CD14-positive monocyte (primary cell): ENCODE data around the gene GDF2. TPM values are rescaled to one million over a fixed set of nuclear protein-coding genes. Genes with fewer than 3 reads are reported as not detected.

Experiments
- DNase-seq, 3 donors: peaks; one replicate each; pipeline ENCODE4 v3.0.0-alpha.2; 2011 to 2022
- H2AFZ ChIP-seq: 2 replicates; pipeline ENCODE4 v1.6.0; 2012; ENCODE audit warnings: mild to moderate bottlenecking, low read depth, low read length, inconsistent platforms; ENCODE audit not compliant: insufficient read depth, poor library complexity, severe bottlenecking
- H3K27ac ChIP-seq, 2 donors: 1 replicate in 1 of 2; 2 replicates in 1 of 2; pipeline ENCODE4 v1.5.1; 2012 to 2013; ENCODE audit warnings: low read length in 2 of 2, control low read depth in 1 of 2, inconsistent platforms in 1 of 2, low read depth in 1 of 2, mild to moderate bottlenecking in 1 of 2
- H3K27me3 ChIP-seq, 2 donors: one replicate each; pipeline versions ENCODE4 v1.6.0 to v1.6.1; 2011 to 2013; ENCODE audit warnings: low read length in 2 of 2; ENCODE audit not compliant: control insufficient read depth in 2 of 2, insufficient read depth in 2 of 2
- H3K36me3 ChIP-seq, 2 donors: replicated peaks in 1 of 2; 1 replicate in 1 of 2; 2 replicates in 1 of 2; pipeline versions ENCODE4 v1.5.1 to v1.6.1; 2012 to 2013; ENCODE audit warnings: low read length in 2 of 2, control low read depth in 1 of 2, inconsistent platforms in 1 of 2, mild to moderate bottlenecking in 1 of 2; ENCODE audit not compliant: insufficient read depth in 2 of 2, control insufficient read depth in 1 of 2
- H3K4me1 ChIP-seq, 2 donors: 1 replicate in 1 of 2; 2 replicates in 1 of 2; pipeline versions ENCODE4 v1.5.1 to v1.6.1; 2012 to 2013; ENCODE audit warnings: low read length in 2 of 2, control low read depth in 1 of 2, inconsistent platforms in 1 of 2, mild to moderate bottlenecking in 1 of 2, moderate library complexity in 1 of 2; ENCODE audit not compliant: insufficient read depth in 2 of 2, control insufficient read depth in 1 of 2
- H3K4me2 ChIP-seq: replicated peaks from 2 replicates; pipeline ENCODE3; 2012; ENCODE audit warnings: low read length, moderate library complexity, mild to moderate bottlenecking; ENCODE audit not compliant: poor library complexity, severe bottlenecking; ENCODE audit errors: extremely low read depth
- H3K4me3 ChIP-seq, 3 experiments: fragments of 200-600 bp in 1 of 3; sonication (generic) in 1 of 3; replicated peaks in 1 of 3; 1 replicate in 2 of 3; 2 replicates in 1 of 3; pipeline ENCODE4 v1.5.1; 2011 to 2013; ENCODE audit warnings: low read length in 3 of 3, mild to moderate bottlenecking in 3 of 3, control low read depth in 2 of 3, low read depth in 2 of 3, inconsistent platforms in 1 of 3, moderate library complexity in 1 of 3
- H3K79me2 ChIP-seq: 2 replicates; pipeline ENCODE4 v1.6.0; 2012; ENCODE audit warnings: mild to moderate bottlenecking, control low read depth, inconsistent platforms, low read length, moderate library complexity; ENCODE audit not compliant: insufficient read depth
- H3K9ac ChIP-seq: 2 replicates; pipeline ENCODE4 v1.6.0; 2017; ENCODE audit warnings: low read length, mild to moderate bottlenecking; ENCODE audit not compliant: insufficient read depth, poor library complexity, severe bottlenecking
- H3K9me3 ChIP-seq, 2 donors: replicated peaks in 1 of 2; 1 replicate in 1 of 2; 2 replicates in 1 of 2; pipeline versions ENCODE4 v1.5.1 to v1.6.1; 2012 to 2013; ENCODE audit warnings: low read length in 2 of 2, control low read depth in 1 of 2; ENCODE audit not compliant: control insufficient read depth in 1 of 2, insufficient read depth in 1 of 2
- H4K20me1 ChIP-seq: 2 replicates; pipeline ENCODE4 v1.6.0; 2012; ENCODE audit warnings: mild to moderate bottlenecking, low read length, control low read depth, moderate library complexity; ENCODE audit not compliant: insufficient read depth
- H3K27ac Mint-ChIP-seq, 7 donors: one replicate each; pipeline ENCODE4 v1.8.0; 2020; ENCODE audit warnings: mild to moderate bottlenecking in 7 of 7, mixed read lengths in 7 of 7, moderate library complexity in 6 of 7, inconsistent platforms in 2 of 7
- H3K27me3 Mint-ChIP-seq, 3 donors: one replicate each; pipeline ENCODE4 v1.8.0; 2021 to 2022; ENCODE audit warnings: low read depth in 3 of 3, mild to moderate bottlenecking in 3 of 3, mixed read lengths in 3 of 3, moderate library complexity in 3 of 3, inconsistent platforms in 1 of 3
- H3K36me3 Mint-ChIP-seq, 2 donors: one replicate each; pipeline ENCODE4 v1.8.0; 2020; ENCODE audit warnings: mixed read lengths in 2 of 2, inconsistent platforms in 1 of 2, mild to moderate bottlenecking in 1 of 2
- H3K4me1 Mint-ChIP-seq: one replicate; pipeline ENCODE4 v1.8.0; 2020; ENCODE audit warnings: mild to moderate bottlenecking, mixed read lengths
- H3K4me3 Mint-ChIP-seq, 2 donors: one replicate each; pipeline ENCODE4 v1.8.0; 2020; ENCODE audit warnings: mild to moderate bottlenecking in 2 of 2, mixed read lengths in 2 of 2, moderate library complexity in 1 of 2
- H3K9me3 Mint-ChIP-seq, 7 donors: one replicate each; pipeline ENCODE4 v1.8.0; 2020 to 2022; ENCODE audit warnings: mixed read lengths in 7 of 7, mild to moderate bottlenecking in 6 of 7, moderate library complexity in 6 of 7, inconsistent platforms in 2 of 7
- WGBS: methylation state at CpG from one replicate; pipeline ENCODE4 v1.1.5; 2013; ENCODE audit warnings: missing lambda C conversion rate; ENCODE audit not compliant: insufficient coverage; 5-methylcytosine and 5-hydroxymethylcytosine counted together
- intact Hi-C, 2 donors: fragments of 100-400 bp; cut with micrococcal nuclease; formaldehyde crosslinking; loops; one replicate each; pipeline versions ENCODE4 v1.15.0 to v1.15.1; 2023
- polyA plus RNA-seq, 3 donors: library from polyadenylated mRNA; depleted of rRNA in 1 of 3; unstranded in 2 of 3; stranded (reverse) in 1 of 3; fragments of 300-500 nt in 2 of 3; fragments of >200 nt in 1 of 3; fragmentation: Illumina TruSeq in 2 of 3; gene quantifications; 1 replicate in 2 of 3; 2 replicates in 1 of 3; pipeline ENCODE4 v1.2.3, GENCODE V29; 2012 to 2021
- TF ChIP-seq, protein P1 (sequence below): fragments of 200-600 bp; IDR thresholded peaks from one replicate; pipeline ENCODE4 v1.8.0; 2022; ENCODE audit warnings: antibody characterized with exemption, mild to moderate bottlenecking

GDF2 gene
- polyA plus RNA-seq, 3 donors = not detected

- H3K36me3 Mint-ChIP-seq = no peaks in the 10 kb centered on the region
- H3K27me3 Mint-ChIP-seq = peaks cover 0 to 6% (median 4%) of the 10 kb centered on the region in 3 donors
- Histone ChIP-seq H3K27ac (no peak overlapping the region), H3K36me3 (no peaks in the 10 kb centered on the region), H3K4me3 (no peak overlapping the region), H3K4me2 (no peak overlapping the region), H3K27me3 (no peaks in the 10 kb centered on the region), H3K4me1 (no peaks in the 10 kb centered on the region), H3K79me2 (no peaks in the 10 kb centered on the region), H4K20me1 (no peaks in the 10 kb centered on the region), H2AFZ (no peak overlapping the region), H3K9me3 (no peaks in the 10 kb centered on the region), H3K9ac (no peak overlapping the region)
- peaks cover 0 to 7% (median 0%) of the 10 kb centered on the region in 7 donors for H3K9me3 Mint-ChIP-seq
- no peaks in the 10 kb centered on the region for H3K4me1 Mint-ChIP-seq
- TF ChIP-seq, protein P1, sequence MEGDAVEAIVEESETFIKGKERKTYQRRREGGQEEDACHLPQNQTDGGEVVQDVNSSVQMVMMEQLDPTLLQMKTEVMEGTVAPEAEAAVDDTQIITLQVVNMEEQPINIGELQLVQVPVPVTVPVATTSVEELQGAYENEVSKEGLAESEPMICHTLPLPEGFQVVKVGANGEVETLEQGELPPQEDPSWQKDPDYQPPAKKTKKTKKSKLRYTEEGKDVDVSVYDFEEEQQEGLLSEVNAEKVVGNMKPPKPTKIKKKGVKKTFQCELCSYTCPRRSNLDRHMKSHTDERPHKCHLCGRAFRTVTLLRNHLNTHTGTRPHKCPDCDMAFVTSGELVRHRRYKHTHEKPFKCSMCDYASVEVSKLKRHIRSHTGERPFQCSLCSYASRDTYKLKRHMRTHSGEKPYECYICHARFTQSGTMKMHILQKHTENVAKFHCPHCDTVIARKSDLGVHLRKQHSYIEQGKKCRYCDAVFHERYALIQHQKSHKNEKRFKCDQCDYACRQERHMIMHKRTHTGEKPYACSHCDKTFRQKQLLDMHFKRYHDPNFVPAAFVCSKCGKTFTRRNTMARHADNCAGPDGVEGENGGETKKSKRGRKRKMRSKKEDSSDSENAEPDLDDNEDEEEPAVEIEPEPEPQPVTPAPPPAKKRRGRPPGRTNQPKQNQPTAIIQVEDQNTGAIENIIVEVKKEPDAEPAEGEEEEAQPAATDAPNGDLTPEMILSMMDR = no peak
- 43% methylated on average over 1 of the region's 1 CpG for WGBS
- intact Hi-C loops = no loop called here
- H3K27ac Mint-ChIP-seq = no peak overlapping the region
- H3K4me3 Mint-ChIP-seq = no peak overlapping the region
- DNase-seq = no peak
These were observed 833 bp downstream of the GDF2 start for GRCh38 chr10:47323087-47323486.

GRCh38 chr10:47323636-47324296, 1.5 kb downstream of the GDF2 start:
- Mint-ChIP-seq H3K36me3 (no peaks in the 10 kb centered on the region), H3K4me3 (no peak overlapping the region), H3K4me1 (no peaks in the 10 kb centered on the region), H3K27me3 (peaks cover 0 to 4% (median 4%) of the 10 kb centered on the region in 3 donors), H3K27ac (no peak overlapping the region), H3K9me3 (peaks cover 0 to 9% (median 3%) of the 10 kb centered on the region in 7 donors)
- DNase-seq = no peak
- Histone ChIP-seq H3K79me2 (no peaks in the 10 kb centered on the region), H3K4me3 (no peak overlapping the region), H4K20me1 (no peaks in the 10 kb centered on the region), H2AFZ (no peak overlapping the region), H3K4me2 (no peak overlapping the region), H3K27ac (no peak overlapping the region), H3K27me3 (no peaks in the 10 kb centered on the region), H3K4me1 (no peaks in the 10 kb centered on the region), H3K36me3 (no peaks in the 10 kb centered on the region), H3K9ac (no peak overlapping the region), H3K9me3 (no peaks in the 10 kb centered on the region)
- TF ChIP-seq, protein P1 = no peak
- 93% methylated on average over 3 of the region's 5 CpGs for WGBS
- intact Hi-C loops = no loop called here
